ENCODE measurements around the gene UGT2B7. TPM values are rescaled to one million over a fixed set of nuclear protein-coding genes. Genes with fewer than 3 reads are reported as not detected.

The UGT2B7 gene
- total and polyA plus RNA-seq, 10 of the 15 experiments (the other 5 are each of a cell fraction or from before 2014, with no cell fraction given): 0.73 to 2.9 (median 1.2) TPM

DNA sequence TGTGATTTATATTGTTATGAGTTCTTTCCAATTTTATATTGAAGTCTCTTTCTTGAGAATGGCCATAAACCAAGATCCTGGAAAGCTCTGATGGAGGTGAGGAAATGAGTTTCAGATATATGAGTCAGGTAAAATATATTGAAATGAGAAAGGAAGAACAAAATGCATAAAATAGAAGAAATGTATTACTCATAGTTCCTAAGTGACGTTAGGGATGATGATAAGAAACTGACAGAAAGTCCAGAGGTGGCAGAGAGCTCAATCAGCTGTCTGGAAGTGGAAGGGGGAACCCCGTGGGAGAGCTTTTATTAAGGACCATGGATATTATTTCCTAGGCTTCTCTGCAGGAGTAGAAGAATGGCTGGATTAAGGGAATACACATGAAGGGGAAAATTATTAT is 24.6 kb downstream of the UGT2B7 start:
- no peak for FAIRE-seq
- POLR2A ChIA-PET: interaction anchor here (0.7 to 1.2 kb wide), 2 partner anchors 11 to 1662 kb away, joined by 3 read pairs; no protein-coding TSS in a partner anchor
- ATAC-seq: no peak
- WGBS (ENCODE audit: insufficient coverage, insufficient replicate concordance, low lambda C conversion rate, missing lambda C conversion rate): 0% methylated on average over 2 of the region's 2 CpGs
- Histone ChIP-seq H3K4me3 (no peak overlapping the region), H3K9me3 (replicated peaks; ENCODE audit: control insufficient read depth, insufficient read depth, low read length) (no peaks in the 10 kb centered on the region), H3K27ac (ENCODE audit: control insufficient read depth, insufficient read depth) (no peak overlapping the region), H3K9ac (ENCODE audit: control insufficient read depth, insufficient read depth, low read length) (no peak overlapping the region), H3K4me2 (ENCODE audit: control insufficient read depth, insufficient read depth) (no peak overlapping the region), H3K4me1 (ENCODE audit: control insufficient read depth, insufficient read depth, low read length) (no peaks in the 10 kb centered on the region), H3K27me3 (replicated peaks in 1 of 2; ENCODE audit: control insufficient read depth in 2 of 2, insufficient read depth in 2 of 2, low read length in 1 of 2) (no peaks in the 10 kb centered on the region), H3K36me3 (ENCODE audit: control insufficient read depth in 2 of 2, insufficient read depth in 2 of 2, low read length in 1 of 2) (no peaks in the 10 kb centered on the region), H4K20me1 (ENCODE audit: control insufficient read depth, insufficient read depth) (no peaks in the 10 kb centered on the region), H2AFZ (ENCODE audit: control insufficient read depth, low read depth, low read length) (no peak overlapping the region), H3K79me2 (ENCODE audit: control insufficient read depth, insufficient read depth, low read length) (no peaks in the 10 kb centered on the region)
- DNase-seq (ENCODE audit: low read depth, low spot score): no peak
- CTCF ChIA-PET: interaction anchor here (1.1 to 2.1 kb wide), 2 partner anchors 16 to 60 kb away, joined by 3 to 11 read pairs; no protein-coding TSS in a partner anchor
- no peak for TF ChIP-seq NR2C2 (IDR thresholded peaks at IDR 0.05; ENCODE audit: borderline replicate concordance, control insufficient read depth, insufficient read length, low read depth)
- TF ChIP-seq CBX5 (IDR thresholded peaks at IDR 0.05; ENCODE audit: low read depth): no peak
- no peak for TF ChIP-seq JUNB (IDR thresholded peaks at IDR 0.05)
- no peak for TF ChIP-seq BMI1 (IDR thresholded peaks at IDR 0.05; ENCODE audit: borderline replicate concordance)
- no peak for TF ChIP-seq BRCA1 (IDR thresholded peaks at IDR 0.05; ENCODE audit: low read depth, low read length)
- TF ChIP-seq, protein P1, sequence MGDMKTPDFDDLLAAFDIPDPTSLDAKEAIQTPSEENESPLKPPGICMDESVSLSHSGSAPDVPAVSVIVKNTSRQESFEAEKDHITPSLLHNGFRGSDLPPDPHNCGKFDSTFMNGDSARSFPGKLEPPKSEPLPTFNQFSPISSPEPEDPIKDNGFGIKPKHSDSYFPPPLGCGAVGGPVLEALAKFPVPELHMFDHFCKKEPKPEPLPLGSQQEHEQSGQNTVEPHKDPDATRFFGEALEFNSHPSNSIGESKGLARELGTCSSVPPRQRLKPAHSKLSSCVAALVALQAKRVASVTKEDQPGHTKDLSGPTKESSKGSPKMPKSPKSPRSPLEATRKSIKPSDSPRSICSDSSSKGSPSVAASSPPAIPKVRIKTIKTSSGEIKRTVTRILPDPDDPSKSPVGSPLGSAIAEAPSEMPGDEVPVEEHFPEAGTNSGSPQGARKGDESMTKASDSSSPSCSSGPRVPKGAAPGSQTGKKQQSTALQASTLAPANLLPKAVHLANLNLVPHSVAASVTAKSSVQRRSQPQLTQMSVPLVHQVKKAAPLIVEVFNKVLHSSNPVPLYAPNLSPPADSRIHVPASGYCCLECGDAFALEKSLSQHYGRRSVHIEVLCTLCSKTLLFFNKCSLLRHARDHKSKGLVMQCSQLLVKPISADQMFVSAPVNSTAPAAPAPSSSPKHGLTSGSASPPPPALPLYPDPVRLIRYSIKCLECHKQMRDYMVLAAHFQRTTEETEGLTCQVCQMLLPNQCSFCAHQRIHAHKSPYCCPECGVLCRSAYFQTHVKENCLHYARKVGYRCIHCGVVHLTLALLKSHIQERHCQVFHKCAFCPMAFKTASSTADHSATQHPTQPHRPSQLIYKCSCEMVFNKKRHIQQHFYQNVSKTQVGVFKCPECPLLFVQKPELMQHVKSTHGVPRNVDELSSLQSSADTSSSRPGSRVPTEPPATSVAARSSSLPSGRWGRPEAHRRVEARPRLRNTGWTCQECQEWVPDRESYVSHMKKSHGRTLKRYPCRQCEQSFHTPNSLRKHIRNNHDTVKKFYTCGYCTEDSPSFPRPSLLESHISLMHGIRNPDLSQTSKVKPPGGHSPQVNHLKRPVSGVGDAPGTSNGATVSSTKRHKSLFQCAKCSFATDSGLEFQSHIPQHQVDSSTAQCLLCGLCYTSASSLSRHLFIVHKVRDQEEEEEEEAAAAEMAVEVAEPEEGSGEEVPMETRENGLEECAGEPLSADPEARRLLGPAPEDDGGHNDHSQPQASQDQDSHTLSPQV (IDR thresholded peaks at IDR 0.05): no peak
- BruUV-seq (replicated peaks): no TSS peak
- RAD21 ChIA-PET (ENCODE audit: unreplicated experiment): no interaction called here
- in situ Hi-C loops (cut with MboI): no loop called here
- intact Hi-C loops (cut with micrococcal nuclease; ENCODE audit: unreplicated experiment): loop anchor here (5.0 kb wide), 1 partner anchor 64 kb away; no protein-coding TSS in a partner anchor
- SMC1A ChIA-PET (ENCODE audit: uncharacterized antibody, unreplicated experiment): interaction anchor here (0.6 to 2.3 kb wide), 11 partner anchors 11 to 185 kb away, joined by 3 to 9 read pairs (median 4); no protein-coding TSS in a partner anchor
